ENCODE data around the gene TRAM2.

GRCh38 chr6:52596371-52597028, 19.6 kb upstream of the TRAM2 start:
- TF ChIP-seq CTCF (IDR thresholded peaks at IDR 0.05; ENCODE audit: control extremely low read depth in 1 of 3, insufficient read depth in 1 of 3, low read depth in 1 of 3, low read length in 3 of 3) (no peak), ATF3 (IDR thresholded peaks at IDR 0.05; ENCODE audit: insufficient read depth, low read depth, low read length) (no peak), SP1 (IDR thresholded peaks at IDR 0.05; ENCODE audit: low read depth, low read length) (no peak), NANOG (IDR thresholded peaks at IDR 0.05; ENCODE audit: insufficient read depth, low read depth, low read length, poor library complexity, severe bottlenecking) (no peak), POLR2A (IDR thresholded peaks at IDR 0.05; ENCODE audit: control extremely low read depth in 1 of 2, low read depth in 2 of 2, low read length in 2 of 2) (no peak), EP300 (IDR thresholded peaks at IDR 0.05; ENCODE audit: borderline replicate concordance in 1 of 2, low read depth in 2 of 2, low read length in 2 of 2) (no peak), ZNF274 (IDR thresholded peaks at IDR 0.05; ENCODE audit: borderline replicate concordance, extremely low read depth, low read length) (no peak)
